Activated CD8-positive, alpha-beta memory T cell treated with anti-CD3 and anti-CD28 coated beads, Interleukin-2, amount 50 U/mL, for 24 hours (primary cell): ENCODE measurements around the gene TRPM2.
"Not testable (repeated sequence)": the region's sequence is repeated elsewhere in the genome, so short reads cannot be mapped to it uniquely, and the experiment has no call there.

Experiments used
- DNase-seq: peaks from one replicate; pipeline ENCODE4 v3.0.0-alpha.2; 2020; ENCODE audit errors: extremely low read depth

TRPM2 gene

DNA sequence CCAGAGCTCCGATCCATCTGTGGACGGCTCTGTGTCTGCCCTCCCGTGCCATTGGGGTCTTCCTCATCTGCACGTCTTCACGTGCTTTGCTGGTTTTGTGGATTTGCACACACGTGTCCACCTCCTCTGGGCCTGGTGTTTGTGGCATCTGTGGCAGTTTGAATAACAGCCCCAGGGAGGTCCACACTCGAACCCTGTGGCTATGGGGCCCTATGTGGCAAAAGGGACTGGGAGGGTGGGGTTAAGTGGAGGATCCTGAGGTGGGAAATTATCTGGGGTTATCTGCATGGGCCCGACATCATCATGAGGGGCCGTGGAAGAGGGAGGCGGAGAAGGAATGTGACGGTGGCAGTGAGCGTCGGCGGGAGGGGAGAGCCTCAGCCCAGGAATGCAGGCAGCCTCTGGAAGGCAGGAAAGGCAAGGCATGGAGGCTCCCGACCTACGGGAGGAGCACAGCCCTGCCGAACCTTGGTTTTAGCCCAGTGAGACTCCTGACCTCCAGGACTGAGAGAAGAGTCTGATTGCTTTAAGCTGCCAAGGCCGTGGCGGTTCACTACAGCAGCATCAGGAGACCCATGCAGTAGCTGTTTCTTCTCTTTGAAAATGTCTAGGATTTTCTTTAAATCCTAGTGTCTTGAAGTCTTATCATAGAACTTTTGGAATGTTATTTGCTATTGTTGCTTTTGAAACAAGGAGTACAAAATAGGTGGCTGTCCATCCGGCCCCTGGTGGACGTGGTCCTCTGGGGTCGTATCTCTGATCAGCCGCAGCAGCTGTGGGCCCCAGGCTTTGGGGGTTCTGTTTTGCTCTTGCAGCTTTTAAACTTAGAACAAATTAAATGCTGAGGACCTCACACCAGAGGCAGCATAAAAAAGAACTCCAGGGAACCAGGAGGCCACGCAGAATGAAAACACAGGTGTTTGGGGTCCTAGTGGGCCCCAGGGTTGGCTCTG is 61.9 kb downstream of the TRPM2 start:
- DNase-seq = no peak

DNA sequence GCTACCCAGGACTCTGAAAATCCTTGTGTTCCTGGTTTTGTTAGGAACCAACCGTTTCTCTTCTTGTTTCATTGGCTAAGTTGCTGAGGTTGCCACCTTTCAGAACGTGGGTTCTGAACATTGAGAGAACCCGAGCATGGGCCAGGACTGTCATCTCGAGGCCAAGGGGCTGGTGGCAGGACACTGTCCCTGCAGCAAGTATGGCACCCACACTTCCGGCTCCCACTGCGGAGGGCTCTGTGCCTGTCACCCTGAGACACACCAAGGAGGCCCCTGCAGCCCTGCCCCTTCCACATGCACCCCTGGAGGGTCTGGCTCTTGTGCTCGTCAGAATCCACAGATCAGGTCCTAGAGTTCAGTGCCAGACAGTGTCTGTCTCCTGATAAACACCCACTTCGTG is 62.8 kb downstream of the TRPM2 start:
- no peak for DNase-seq

DNA sequence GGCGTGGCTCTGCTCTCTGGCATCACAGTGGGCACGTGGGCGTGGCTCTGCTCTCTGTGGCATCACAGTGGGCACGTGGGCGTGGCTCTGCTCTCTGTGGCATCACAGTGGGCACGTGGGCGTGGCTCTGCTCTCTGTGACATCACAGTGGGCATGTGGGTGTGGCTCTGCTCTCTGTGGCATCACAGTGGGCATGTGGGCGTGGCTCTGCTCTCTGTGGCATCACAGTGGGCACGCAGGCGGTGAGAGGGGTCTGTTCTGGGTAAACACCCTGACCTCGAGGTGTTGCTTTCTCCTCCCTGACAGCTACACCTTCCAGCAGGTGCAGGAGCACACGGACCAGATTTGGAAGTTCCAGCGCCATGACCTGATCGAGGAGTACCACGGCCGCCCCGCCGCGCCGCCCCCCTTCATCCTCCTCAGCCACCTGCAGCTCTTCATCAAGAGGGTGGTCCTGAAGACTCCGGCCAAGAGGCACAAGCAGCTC is 64.2 kb downstream of the TRPM2 start:
- not testable (repeated sequence) for DNase-seq

- no peak for DNase-seq
Observed at GRCh38 chr21:44418108-44418875, 64.9 kb downstream of the TRPM2 start.

- DNase-seq = no peak
Observed at GRCh38 chr21:44418876-44419230, 65.4 kb downstream of the TRPM2 start.

- DNase-seq = no peak
Observed at GRCh38 chr21:44419679-44420078, 66.3 kb downstream of the TRPM2 start.

GRCh38 chr21:44420416-44421205 is 67.2 kb downstream of the TRPM2 start:
- DNase-seq = no peak

- no peak for DNase-seq
Observed at GRCh38 chr21:44421901-44422840, 68.8 kb downstream of the TRPM2 start.

GRCh38 chr21:44423312-44423821 is 69.9 kb downstream of the TRPM2 start:
- no peak for DNase-seq

GRCh38 chr21:44423941-44424607 is 70.7 kb downstream of the TRPM2 start:
- no peak for DNase-seq

- DNase-seq = no peak
Observed at GRCh38 chr21:44424608-44425306, 71.3 kb downstream of the TRPM2 start.

DNA sequence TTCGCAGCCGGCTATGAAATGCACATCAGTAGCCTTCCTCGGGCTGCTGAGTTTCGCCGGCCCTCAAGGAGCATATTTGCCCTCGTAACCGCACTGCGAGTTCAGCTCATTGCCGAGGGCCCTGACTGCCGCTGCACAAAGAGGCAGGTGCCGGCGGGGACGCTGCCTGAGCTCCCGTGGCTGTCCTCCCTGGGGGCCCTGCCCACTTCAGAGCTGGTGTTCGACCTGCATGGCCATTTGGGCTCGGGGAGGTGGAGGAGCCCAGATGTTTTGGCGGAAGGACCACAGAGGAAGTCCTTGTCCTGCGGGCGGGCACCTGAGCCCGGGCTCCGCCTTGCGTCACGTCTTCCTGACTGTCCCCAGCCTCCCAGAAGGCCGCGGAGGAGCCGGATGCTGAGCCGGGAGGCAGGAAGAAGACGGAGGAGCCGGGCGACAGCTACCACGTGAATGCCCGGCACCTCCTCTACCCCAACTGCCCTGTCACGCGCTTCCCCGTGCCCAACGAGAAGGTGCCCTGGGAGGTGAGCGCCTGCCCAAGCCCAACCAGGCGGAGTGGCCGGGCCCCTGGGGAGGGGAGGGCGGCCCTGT is 72.0 kb downstream of the TRPM2 start:
- no peak for DNase-seq

- no peak for DNase-seq
Observed at GRCh38 chr21:44425895-44426662, 72.7 kb downstream of the TRPM2 start.

DNA sequence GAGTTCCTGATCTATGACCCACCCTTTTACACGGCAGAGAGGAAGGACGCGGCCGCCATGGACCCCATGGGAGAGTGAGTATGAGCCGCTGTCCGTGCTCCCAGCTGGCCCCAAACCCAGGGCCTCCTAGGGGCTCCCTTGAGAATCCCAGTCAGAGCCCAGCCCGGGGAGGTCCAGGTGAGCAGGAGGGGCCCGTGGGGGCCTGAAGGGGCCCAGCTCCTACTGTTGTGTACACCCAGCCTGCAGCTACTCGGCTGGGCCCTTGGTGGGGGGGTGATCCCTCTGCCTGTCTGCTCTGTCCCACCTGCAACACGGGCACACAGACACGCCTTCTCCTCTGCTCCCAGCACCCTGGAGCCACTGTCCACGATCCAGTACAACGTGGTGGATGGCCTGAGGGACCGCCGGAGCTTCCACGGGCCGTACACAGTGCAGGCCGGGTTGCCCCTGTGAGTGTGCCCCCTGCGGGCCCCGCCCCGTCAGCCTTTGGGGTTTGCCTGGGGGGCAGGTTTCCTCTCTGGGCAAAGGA is 73.3 kb downstream of the TRPM2 start:
- DNase-seq = no peak

DNA sequence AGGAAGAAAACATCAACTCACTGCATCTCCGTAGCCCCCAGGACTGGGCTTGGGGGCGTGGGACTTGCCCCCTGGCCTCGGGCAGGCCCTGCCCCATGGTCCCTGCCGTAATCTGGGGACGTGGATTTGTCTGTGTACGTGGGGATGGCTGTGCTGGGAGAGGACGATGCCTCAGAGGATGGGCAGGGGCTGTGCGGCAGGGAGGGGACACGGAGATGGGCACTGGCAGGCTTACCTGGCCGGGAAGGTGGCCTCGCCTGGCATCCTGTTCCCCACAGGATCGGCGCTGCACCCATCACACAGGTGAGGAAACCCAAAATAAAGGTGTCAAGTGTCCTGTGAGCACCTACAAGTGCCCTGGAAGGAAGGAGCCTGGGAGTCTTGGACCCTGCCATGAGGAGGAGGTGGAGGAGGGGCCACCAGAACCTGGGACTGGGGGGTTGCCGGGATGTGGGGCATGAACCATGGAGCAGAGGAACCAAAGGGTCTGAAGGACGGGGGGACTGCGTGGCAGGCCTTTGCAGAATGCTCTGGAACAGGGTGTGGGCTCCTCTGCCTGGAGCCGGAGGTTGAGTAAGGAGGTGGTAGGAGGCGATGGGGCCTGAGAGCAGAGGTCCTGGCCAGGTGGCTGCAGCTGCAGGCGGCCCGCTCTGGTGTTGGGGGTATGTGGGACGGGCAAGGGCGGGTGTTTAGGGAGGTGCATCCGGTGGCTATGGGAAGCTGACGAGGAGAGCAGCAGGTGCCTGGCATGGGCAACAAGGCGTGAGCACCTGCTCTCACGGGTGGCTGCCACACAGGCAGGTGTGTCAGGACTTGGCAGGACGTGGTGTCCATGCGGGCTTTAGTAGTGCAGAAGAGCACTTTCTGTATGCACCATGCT is 74.1 kb downstream of the TRPM2 start:
- DNase-seq = no peak

- DNase-seq = no peak
Observed at GRCh38 chr21:44428281-44428960, 75.0 kb downstream of the TRPM2 start.
